OCI-LY3 (cell line): Measurements from ENCODE around the gene C9orf50.

Experiments
- H2AFZ ChIP-seq: fragments of 200-600, 300-600 bp; shearing (Covaris generic); 2 replicates; pipeline ENCODE4 v1.6.0; 2014; ENCODE audit warnings: antibody characterized with exemption, low read depth, low read length
- H3K27ac ChIP-seq: fragments of 200-600, 300-600 bp; sonication (generic); 2 replicates; pipeline ENCODE4 v1.5.1; 2014; ENCODE audit warnings: mild to moderate bottlenecking, low read length, moderate library complexity, mixed read lengths
- H3K27me3 ChIP-seq: fragments of 200-600, 300-600 bp; sonication (generic); 2 replicates; pipeline ENCODE4 v1.6.1; 2014; ENCODE audit warnings: low read depth, low read length, mixed read lengths
- H3K36me3 ChIP-seq: fragments of 200-600, 300-600 bp; sonication (generic); replicated peaks from 2 replicates; pipeline ENCODE3; 2014; ENCODE audit warnings: low read depth, low read length, mixed read lengths
- H3K4me1 ChIP-seq: fragments of 300-600, 200-600 bp; sonication (generic); 2 replicates; pipeline ENCODE4 v1.6.1; 2014; ENCODE audit warnings: low read length, mixed read lengths
- H3K4me2 ChIP-seq: fragments of 200-600, 300-600 bp; sonication (generic); 2 replicates; pipeline ENCODE4 v1.6.1; 2014; ENCODE audit warnings: low read length, mixed read lengths
- H3K4me3 ChIP-seq: fragments of 300-600, 200-600 bp; sonication (generic); 2 replicates; pipeline ENCODE4 v1.5.1; 2014; ENCODE audit warnings: antibody characterized with exemption, mild to moderate bottlenecking, low read length, moderate library complexity
- H3K79me2 ChIP-seq: fragments of 300-600, 200-600 bp; shearing (Covaris generic); 2 replicates; pipeline ENCODE4 v1.6.1; 2014; ENCODE audit warnings: mild to moderate bottlenecking, low read length, mixed read lengths
- H3K9ac ChIP-seq: fragments of 300-600, 200-600 bp; shearing (Covaris generic); 2 replicates; pipeline ENCODE4 v1.6.0; 2014; ENCODE audit warnings: mild to moderate bottlenecking, low read length, moderate library complexity
- H3K9me3 ChIP-seq: fragments of 200-600, 300-600 bp; shearing (Covaris generic); 2 replicates; pipeline ENCODE4 v1.6.1; 2014; ENCODE audit warnings: low read length, mixed read lengths; ENCODE audit not compliant: insufficient read depth
- H4K20me1 ChIP-seq: fragments of 200-600, 300-600 bp; sonication (generic); 2 replicates; pipeline ENCODE4 v1.6.1; 2016; ENCODE audit warnings: low read length, mixed read lengths; ENCODE audit not compliant: insufficient read depth
- CTCF ChIP-seq: fragments of 200-600, 300-600 bp; sonication (generic); IDR thresholded peaks from 2 replicates; pipeline ENCODE4 v1.5.1; 2014; ENCODE audit warnings: antibody characterized with exemption, low read length, low read depth
- EZH2phosphoT487 ChIP-seq: fragments of 200-600 bp; shearing (Covaris generic); IDR thresholded peaks from 2 replicates; pipeline ENCODE4 v1.6.1; 2018; ENCODE audit warnings: antibody characterized with exemption, mixed run types, low read depth

C9orf50 gene

GRCh38 chr9:129566563-129567266, 54.2 kb downstream of the C9orf50 start:
- no peak overlapping the region for H3K4me2 ChIP-seq
- no peaks in the 10 kb centered on the region; the same call in 1 of the 2 replicates for H3K27me3 ChIP-seq

GRCh38 chr9:129562917-129563316, 58.0 kb downstream of the C9orf50 start:
- no peak overlapping the region for H2AFZ ChIP-seq
- no peaks in the 10 kb centered on the region for H3K9me3 ChIP-seq
- no peaks in the 10 kb centered on the region for H3K4me1 ChIP-seq
- H3K27me3 ChIP-seq: peaks cover 10% of the 10 kb centered on the region
- H3K36me3 ChIP-seq: no peaks in the 10 kb centered on the region
- no peak overlapping the region for H3K9ac ChIP-seq
- H3K79me2 ChIP-seq: no peaks in the 10 kb centered on the region
- no peak overlapping the region for H3K4me3 ChIP-seq
- no peaks in the 10 kb centered on the region for H4K20me1 ChIP-seq
- H3K4me2 ChIP-seq: no peak overlapping the region
- H3K27ac ChIP-seq: no peak overlapping the region
- TF ChIP-seq EZH2phosphoT487 (no peak), CTCF (no peak)

More at GRCh38 chr9:129566563-129567266, 54.2 kb downstream of the C9orf50 start:
- Histone ChIP-seq H3K4me1 (peaks cover 5% of the 10 kb centered on the region; the same call in 1 of the 2 replicates), H3K79me2 (no peaks in the 10 kb centered on the region), H2AFZ (no peak overlapping the region), H3K27ac (no peak overlapping the region), H4K20me1 (no peaks in the 10 kb centered on the region), H3K9me3 (no peaks in the 10 kb centered on the region), H3K36me3 (no peaks in the 10 kb centered on the region), H3K9ac (no peak overlapping the region), H3K4me3 (no peak overlapping the region)
- TF ChIP-seq EZH2phosphoT487 (no peak), CTCF (no peak)

GRCh38 chr9:129562514-129562913, 58.4 kb downstream of the C9orf50 start:
- Histone ChIP-seq H3K4me3 (no peak overlapping the region), H4K20me1 (no peaks in the 10 kb centered on the region), H2AFZ (no peak overlapping the region), H3K9ac (no peak overlapping the region), H3K4me2 (no peak overlapping the region), H3K4me1 (no peaks in the 10 kb centered on the region), H3K9me3 (no peaks in the 10 kb centered on the region), H3K79me2 (no peaks in the 10 kb centered on the region), H3K36me3 (no peaks in the 10 kb centered on the region), H3K27ac (no peak overlapping the region), H3K27me3 (peaks cover 10% of the 10 kb centered on the region)
- TF ChIP-seq CTCF: no peak
- no peak for TF ChIP-seq EZH2phosphoT487
